GM19023 (cell line): ENCODE measurements around the gene ZNF101.

Source experiments
- ATAC-seq: cut with Tn5 transposase; IDR thresholded peaks from one replicate; pipeline ENCODE4 v1.9.1; 2021; ENCODE audit warnings: mild to moderate bottlenecking, moderate library complexity; ENCODE audit not compliant: unreplicated experiment

ZNF101 gene

GRCh38 chr19:19637523-19638251 is 31.0 kb upstream of the ZNF101 start:
- no peak for ATAC-seq

GRCh38 chr19:19642506-19643157 is 26.0 kb upstream of the ZNF101 start:
- ATAC-seq: peak; percentile 15

- ATAC-seq: peak; percentile 71
Measured at GRCh38 chr19:19643158-19644053, 25.2 kb upstream of the ZNF101 start, which contains the start of gene GMIP. Gene GMIP, minus strand, starts transcription at chr19:19643657. Its CDS starts 128 bp downstream, at chr19:19643529.

- ATAC-seq: no peak
Measured at GRCh38 chr19:19644054-19644388, 24.6 kb upstream of the ZNF101 start.

- no peak for ATAC-seq
Measured at GRCh38 chr19:19645233-19645870, 23.3 kb upstream of the ZNF101 start.

- ATAC-seq: no peak
Measured at GRCh38 chr19:19647037-19647835, 21.4 kb upstream of the ZNF101 start.

GRCh38 chr19:19649155-19649554 is 19.5 kb upstream of the ZNF101 start:
- no peak for ATAC-seq

GRCh38 chr19:19649580-19649995 is 19.1 kb upstream of the ZNF101 start:
- ATAC-seq: no peak

GRCh38 chr19:19650331-19650730 is 18.3 kb upstream of the ZNF101 start:
- no peak for ATAC-seq

GRCh38 chr19:19651076-19651475 is 17.6 kb upstream of the ZNF101 start:
- ATAC-seq: no peak

GRCh38 chr19:19652482-19653295 is 15.9 kb upstream of the ZNF101 start:
- no peak for ATAC-seq

GRCh38 chr19:19653597-19654147 is 15.0 kb upstream of the ZNF101 start:
- ATAC-seq: no peak

GRCh38 chr19:19654441-19654840 is 14.2 kb upstream of the ZNF101 start:
- no peak for ATAC-seq

GRCh38 chr19:19655051-19655594 is 13.5 kb upstream of the ZNF101 start:
- no peak for ATAC-seq

GRCh38 chr19:19655641-19656343 is 12.8 kb upstream of the ZNF101 start:
- ATAC-seq: no peak

GRCh38 chr19:19656451-19657396 is 11.9 kb upstream of the ZNF101 start:
- no peak for ATAC-seq

- no peak for ATAC-seq
Measured at GRCh38 chr19:19657397-19657783, 11.2 kb upstream of the ZNF101 start.
